ENCODE data around the gene PDXP.

- TF ChIP-seq TCF4 (CRISPR knock-in tag; IDR thresholded peaks at IDR 0.05; ENCODE audit: borderline replicate concordance) (no peak), RARB (CRISPR knock-in tag; IDR thresholded peaks at IDR 0.05) (no peak), ZFP3 (CRISPR knock-in tag; IDR thresholded peaks at IDR 0.05) (no peak), ZNF565 (CRISPR knock-in tag; conservative IDR thresholded peaks at IDR 0.05; ENCODE audit: low read depth) (no peak), ARNTL (CRISPR knock-in tag; IDR thresholded peaks at IDR 0.05; ENCODE audit: borderline replicate concordance, low read depth) (no peak), TOX (CRISPR knock-in tag; IDR thresholded peaks at IDR 0.05; ENCODE audit: borderline replicate concordance) (no peak), TSHZ2 (CRISPR knock-in tag; IDR thresholded peaks at IDR 0.05) (no peak), CREB5 (CRISPR knock-in tag; IDR thresholded peaks at IDR 0.05; ENCODE audit: low read depth) (no peak), OSR1 (CRISPR knock-in tag; IDR thresholded peaks at IDR 0.05) (no peak), POU6F1 (CRISPR knock-in tag; IDR thresholded peaks at IDR 0.05; ENCODE audit: borderline replicate concordance, low read depth) (no peak), GLIS3 (CRISPR knock-in tag; IDR thresholded peaks at IDR 0.05) (no peak), ZNF70 (CRISPR knock-in tag; IDR thresholded peaks at IDR 0.05) (0 out of 2 replicates have a peak, but pooled peaks have one; percentile 23), SNAI2 (CRISPR knock-in tag; IDR thresholded peaks at IDR 0.05) (no peak)
- TF ChIP-seq, protein P1, sequence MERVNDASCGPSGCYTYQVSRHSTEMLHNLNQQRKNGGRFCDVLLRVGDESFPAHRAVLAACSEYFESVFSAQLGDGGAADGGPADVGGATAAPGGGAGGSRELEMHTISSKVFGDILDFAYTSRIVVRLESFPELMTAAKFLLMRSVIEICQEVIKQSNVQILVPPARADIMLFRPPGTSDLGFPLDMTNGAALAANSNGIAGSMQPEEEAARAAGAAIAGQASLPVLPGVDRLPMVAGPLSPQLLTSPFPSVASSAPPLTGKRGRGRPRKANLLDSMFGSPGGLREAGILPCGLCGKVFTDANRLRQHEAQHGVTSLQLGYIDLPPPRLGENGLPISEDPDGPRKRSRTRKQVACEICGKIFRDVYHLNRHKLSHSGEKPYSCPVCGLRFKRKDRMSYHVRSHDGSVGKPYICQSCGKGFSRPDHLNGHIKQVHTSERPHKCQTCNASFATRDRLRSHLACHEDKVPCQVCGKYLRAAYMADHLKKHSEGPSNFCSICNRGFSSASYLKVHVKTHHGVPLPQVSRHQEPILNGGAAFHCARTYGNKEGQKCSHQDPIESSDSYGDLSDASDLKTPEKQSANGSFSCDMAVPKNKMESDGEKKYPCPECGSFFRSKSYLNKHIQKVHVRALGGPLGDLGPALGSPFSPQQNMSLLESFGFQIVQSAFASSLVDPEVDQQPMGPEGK (CRISPR knock-in tag; IDR thresholded peaks at IDR 0.05; ENCODE audit: borderline replicate concordance) = no peak
These were observed 39.0 kb downstream of the PDXP start for GRCh38 chr22:37697538-37697835.
